Endothelial cell of umbilical vein (primary cell): ENCODE results near the gene KSR1.

Experiments used
- CTCF ChIP-seq, 2 donors: IDR thresholded peaks; 1 replicate in 1 of 2; 2 replicates in 1 of 2; pipeline ENCODE4 v1.5.1; 2011; ENCODE audit warnings: low read length in 2 of 2, mild to moderate bottlenecking in 2 of 2, moderate library complexity in 2 of 2, control low read depth in 1 of 2, inconsistent platforms in 1 of 2, low read depth in 1 of 2; ENCODE audit not compliant: insufficient read depth in 1 of 2; ENCODE audit errors: extremely low read depth in 1 of 2
- EZH2 ChIP-seq: IDR thresholded peaks from 2 replicates; pipeline ENCODE4 v1.6.1; 2012; ENCODE audit warnings: borderline replicate concordance, low read depth, mild to moderate bottlenecking, moderate library complexity, low read length, inconsistent platforms; ENCODE audit not compliant: severe bottlenecking
- GATA2 ChIP-seq: IDR thresholded peaks from 2 replicates; pipeline ENCODE4 v1.7.0; 2011; ENCODE audit warnings: low read depth, mild to moderate bottlenecking, moderate library complexity, mixed read lengths, low read length; ENCODE audit not compliant: insufficient read length, insufficient read depth
- JUN ChIP-seq: IDR thresholded peaks from 2 replicates; pipeline ENCODE4 v1.6.1; 2011; ENCODE audit warnings: borderline replicate concordance, low read depth; ENCODE audit not compliant: insufficient read length, insufficient read depth
- POLR2AphosphoS5 ChIP-seq: IDR thresholded peaks from 2 replicates; pipeline ENCODE4 v1.6.1; 2012; ENCODE audit warnings: low read depth, mild to moderate bottlenecking, control low read depth, low read length, moderate library complexity; ENCODE audit not compliant: insufficient read depth

DNA sequence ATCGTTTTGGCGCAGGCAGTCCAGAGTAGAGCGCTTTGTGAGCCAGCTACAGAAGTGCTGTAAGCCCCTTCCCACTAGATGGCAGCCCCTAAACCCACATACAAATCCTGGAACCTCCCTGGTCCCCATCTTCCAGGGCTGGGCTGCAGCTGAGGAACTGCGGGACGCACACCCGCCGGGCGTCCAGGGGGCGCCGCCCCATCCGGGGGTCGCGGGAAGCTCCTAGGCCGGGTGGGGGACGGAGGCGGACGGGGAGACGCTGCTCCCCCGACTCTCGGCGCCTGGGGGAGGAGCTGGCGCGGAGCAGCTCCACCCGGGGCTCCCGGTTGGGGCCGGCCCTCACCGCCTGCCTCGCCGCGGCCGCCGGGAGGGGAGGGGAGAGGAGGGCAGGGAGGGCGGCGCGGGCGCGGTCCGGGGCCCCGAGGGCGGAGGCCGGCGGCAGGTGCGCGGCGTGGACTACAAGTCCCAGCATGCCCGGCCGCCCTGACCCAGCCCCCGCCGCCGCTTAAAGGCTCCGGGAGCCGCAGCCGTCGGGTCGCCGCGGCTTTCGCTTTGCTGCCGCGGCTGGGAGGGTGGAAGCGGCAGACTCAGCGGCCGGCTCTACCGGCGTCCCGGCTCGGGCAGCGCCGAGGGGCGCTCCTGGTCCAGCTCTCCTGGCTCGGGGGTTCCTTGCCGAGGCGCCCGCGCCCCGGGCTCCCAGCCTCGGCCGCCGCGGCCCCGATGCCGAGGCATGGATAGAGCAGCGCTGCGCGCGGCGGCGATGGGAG is at the start of gene KSR1:
- TF ChIP-seq POLR2AphosphoS5 (peak; percentile 84), CTCF (IDR thresholded peaks at IDR 0.05; ENCODE audit: extremely low read depth in 1 of 2, insufficient read depth in 1 of 2, low read depth in 1 of 2, low read length in 2 of 2) (peak; percentile 39 to 74), EZH2 (no peak), JUN (no peak), GATA2 (no peak)
